Endothelial cell of umbilical vein (primary cell): Measurements from ENCODE around the gene SLC2A6. TPM values are rescaled to one million over a fixed set of nuclear protein-coding genes. Genes with fewer than 3 reads are reported as not detected.

Source experiments
- BruUV-seq: library from RNA; stranded (reverse); fragments of 400-500 nt; replicated peaks from 2 replicates; lab custom pipeline; 2021; lab: Mats Ljungman, UMichigan
- CTCF ChIA-PET: fragments of 300-600, 350-600 bp; sonication (Branson Sonifier 250); formaldehyde crosslinking; loops from one replicate; lab custom pipeline; 2021; ENCODE audit warnings: antibody characterized with exemption, inconsistent platforms; lab: Charles Lee
- POLR2A ChIA-PET: fragments of 300-600, 350-600 bp; sonication (Branson Sonifier 250); formaldehyde crosslinking; loops from one replicate; lab custom pipeline; 2021; ENCODE audit warnings: antibody characterized with exemption, inconsistent platforms; lab: Charles Lee
- DNase-seq: peaks from one replicate; pipeline ENCODE4 v3.0.0-alpha.2; 2011; ENCODE audit warnings: low read depth, low spot score
- FAIRE-seq: peaks from 2 replicates; lab custom pipeline; 2011; peaks lifted over from hg19 to GRCh38; lab: Jason Lieb, UNC
- H2AFZ ChIP-seq: 2 replicates; pipeline ENCODE4 v1.6.0; 2012; ENCODE audit warnings: low read depth, low read length, control low read depth, inconsistent platforms
- H3K27ac ChIP-seq: 2 replicates; pipeline ENCODE4 v1.5.1; 2011; ENCODE audit warnings: low read depth, mild to moderate bottlenecking, control low read depth, low read length, moderate library complexity; ENCODE audit not compliant: insufficient read depth
- H3K27me3 ChIP-seq, 2 experiments: 2 replicates each; pipeline versions ENCODE4 v1.6.0 to v1.6.1; 2011; ENCODE audit warnings: low read length in 2 of 2, mixed read lengths in 1 of 2; ENCODE audit not compliant: control insufficient read depth in 2 of 2, insufficient read depth in 2 of 2
- H3K36me3 ChIP-seq, 2 experiments: 2 replicates in 1 of 2; 3 replicates in 1 of 2; pipeline ENCODE4 v1.5.1; 2011; ENCODE audit warnings: low read length in 2 of 2, mild to moderate bottlenecking in 1 of 2, moderate library complexity in 1 of 2; ENCODE audit not compliant: control insufficient read depth in 2 of 2, insufficient read depth in 2 of 2; ENCODE audit errors: extremely low read depth in 1 of 2
- H3K4me1 ChIP-seq: 3 replicates; pipeline ENCODE4 v1.5.1; 2011; ENCODE audit warnings: mild to moderate bottlenecking, low read length; ENCODE audit not compliant: control insufficient read depth, insufficient read depth; ENCODE audit errors: extremely low read depth
- H3K4me2 ChIP-seq: 2 replicates; pipeline ENCODE4 v1.6.1; 2011; ENCODE audit warnings: low read length, control low read depth, mixed read lengths; ENCODE audit not compliant: insufficient read depth
- H3K4me3 ChIP-seq, 3 experiments: fragments of 200-600 bp in 1 of 3; sonication (generic), shearing (Covaris generic) in 1 of 3; replicated peaks in 1 of 3; 2 replicates each; pipeline ENCODE4 v1.5.1; 2011 to 2016; ENCODE audit warnings: control low read depth in 3 of 3, low read length in 3 of 3, mild to moderate bottlenecking in 2 of 3, inconsistent platforms in 1 of 3, low read depth in 1 of 3, moderate library complexity in 1 of 3; ENCODE audit not compliant: insufficient read depth in 1 of 3
- H3K79me2 ChIP-seq: 2 replicates; pipeline ENCODE4 v1.6.0; 2012; ENCODE audit warnings: low read length, inconsistent platforms; ENCODE audit not compliant: control insufficient read depth, insufficient read depth
- H3K9ac ChIP-seq: replicated peaks from 2 replicates; pipeline ENCODE3; 2011; ENCODE audit warnings: low read length, control low read depth; ENCODE audit not compliant: insufficient read depth; ENCODE audit errors: extremely low read depth
- H3K9me1 ChIP-seq: replicated peaks from 3 replicates; pipeline ENCODE4 v1.6.0; 2011; ENCODE audit warnings: mild to moderate bottlenecking, low read length; ENCODE audit not compliant: control insufficient read depth, insufficient read depth; ENCODE audit errors: extremely low read depth
- H3K9me3 ChIP-seq: replicated peaks from 2 replicates; pipeline ENCODE4 v1.5.1; 2012; ENCODE audit warnings: low read length, inconsistent platforms; ENCODE audit not compliant: control insufficient read depth, insufficient read depth
- H4K20me1 ChIP-seq: replicated peaks from 2 replicates; pipeline ENCODE3; 2011; ENCODE audit warnings: mild to moderate bottlenecking, low read length; ENCODE audit not compliant: control insufficient read depth, insufficient read depth; ENCODE audit errors: extremely low read depth
- POLR2A ChIP-seq: IDR thresholded peaks from 2 replicates; pipeline ENCODE4 v1.6.1; 2012; ENCODE audit warnings: low read depth, mild to moderate bottlenecking, control low read depth, low read length
- POLR2AphosphoS5 ChIP-seq: IDR thresholded peaks from 2 replicates; pipeline ENCODE4 v1.6.1; 2012; ENCODE audit warnings: low read depth, mild to moderate bottlenecking, control low read depth, low read length, moderate library complexity; ENCODE audit not compliant: insufficient read depth
- dilution Hi-C: fragments of 300-500 bp; cut with MboI; formaldehyde crosslinking; loops from one replicate; pipeline ENCODE4 v1.15.0; 2019; ENCODE audit warnings: low sequenced_read_pairs; ENCODE audit not compliant: extremely low pct_ligation_motif_present
- intact Hi-C: fragments of 100-400 bp; cut with micrococcal nuclease; formaldehyde crosslinking; loops from one replicate; pipeline ENCODE4 v1.10.0; 2022
- polyA plus RNA-seq, 4 experiments: library from polyadenylated mRNA; depleted of rRNA in 3 of 4; stranded (reverse) in 3 of 4; unstranded in 1 of 4; fragments of >200 nt; gene quantifications; 2 replicates each; pipeline versions ENCODE4 v1.2.1 to v1.2.3, GENCODE V29; 2011 to 2012; ENCODE audit warnings: missing spikeins in 1 of 4
- total RNA-seq: library from RNA; stranded (reverse); gene quantifications from 2 replicates; pipeline ENCODE4 v1.2.3, GENCODE V29; 2021
- TF ChIP-seq, protein P1 (sequence below), 2 donors: IDR thresholded peaks; 1 replicate in 1 of 2; 2 replicates in 1 of 2; pipeline ENCODE4 v1.5.1; 2011; ENCODE audit warnings: low read length in 2 of 2, mild to moderate bottlenecking in 2 of 2, moderate library complexity in 2 of 2, control low read depth in 1 of 2, inconsistent platforms in 1 of 2, low read depth in 1 of 2; ENCODE audit not compliant: insufficient read depth in 1 of 2; ENCODE audit errors: extremely low read depth in 1 of 2

Gene SLC2A6
- total and polyA plus RNA-seq, 2 donors (not counting 3 experiments of a cell fraction or from before 2014, with no cell fraction given), result 35.7 to 39.6 TPM

GRCh38 chr9:133470427-133470924, 8.4 kb downstream of the SLC2A6 start:
- intact Hi-C loops, result no loop called here
- FAIRE-seq, result no peak
- CTCF ChIA-PET, result interaction anchor here (1.2 kb wide), 1 partner anchor 11 kb away, joined by 4 read pairs; no protein-coding TSS in a partner anchor

DNA sequence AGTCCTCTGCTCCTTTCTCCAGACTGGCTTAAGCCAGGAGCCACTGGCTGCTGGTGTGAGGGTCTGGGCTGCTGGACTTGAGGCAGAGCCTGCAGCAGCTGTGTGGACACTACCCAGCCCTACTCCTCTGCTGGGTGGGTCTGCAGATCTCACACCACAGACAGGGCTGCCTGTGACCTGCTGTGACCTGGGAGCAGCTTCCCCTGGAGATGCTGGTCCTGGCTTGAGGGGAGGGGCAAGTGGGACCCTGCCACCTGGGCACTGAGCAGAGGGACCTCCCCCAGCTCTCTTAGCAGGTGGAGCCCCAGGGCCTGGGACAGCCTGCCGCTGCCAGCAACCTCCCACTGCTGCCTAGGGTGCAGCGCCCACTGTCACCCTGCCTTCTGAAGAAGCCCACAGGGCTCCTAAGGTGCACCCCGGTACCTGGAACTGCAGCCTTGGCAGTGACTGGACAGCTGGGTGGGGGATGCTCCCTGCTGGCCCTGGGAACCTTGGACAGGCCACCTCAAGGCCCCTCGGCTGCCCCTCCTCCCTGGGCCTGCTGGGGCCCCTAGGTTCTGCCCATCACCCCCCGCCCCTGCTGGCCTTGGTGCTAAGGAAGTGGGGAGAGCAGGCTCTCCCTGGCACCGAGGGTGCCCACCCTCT, 10.0 kb downstream of the SLC2A6 start:
- Histone ChIP-seq H3K4me2 (no peak overlapping the region), H3K9me1 (no peaks in the 10 kb centered on the region), H3K4me1 (no peaks in the 10 kb centered on the region), H3K27me3 (no peaks in the 10 kb centered on the region), H3K9ac (no peak overlapping the region), H3K36me3 (peaks cover 0 to 16% of the 10 kb centered on the region in 2 experiments), H3K4me3 (no peak overlapping the region), H4K20me1 (no peaks in the 10 kb centered on the region), H3K9me3 (no peaks in the 10 kb centered on the region), H3K79me2 (no peaks in the 10 kb centered on the region), H3K27ac (no peak overlapping the region), H2AFZ (no peak overlapping the region)
- TF ChIP-seq POLR2A (peak; percentile 1), POLR2AphosphoS5 (no peak)
- ChIA-PET POLR2A (no interaction called here), CTCF (interaction anchor here (1.2 kb wide), 2 partner anchors 9 to 13 kb away, joined by 3 to 4 read pairs; no protein-coding TSS in a partner anchor)
- DNase-seq (no peak), FAIRE-seq (no peak)
- dilution Hi-C loops, result no loop called here
- no TSS peak for BruUV-seq
- intact Hi-C loops, result no loop called here

More at GRCh38 chr9:133470427-133470924, 8.4 kb downstream of the SLC2A6 start:
- Histone ChIP-seq H4K20me1 (no peaks in the 10 kb centered on the region), H3K4me2 (no peak overlapping the region), H3K27ac (no peak overlapping the region), H3K9me3 (no peaks in the 10 kb centered on the region), H3K9me1 (no peaks in the 10 kb centered on the region), H3K27me3 (no peaks in the 10 kb centered on the region), H3K4me3 (no peak overlapping the region), H3K9ac (no peak overlapping the region), H3K79me2 (no peaks in the 10 kb centered on the region), H3K4me1 (no peaks in the 10 kb centered on the region), H2AFZ (no peak overlapping the region), H3K36me3 (peaks cover 0 to 25% of the 10 kb centered on the region in 2 experiments)
- peak; percentile 46 for TF ChIP-seq POLR2A
- TF ChIP-seq, protein P1, sequence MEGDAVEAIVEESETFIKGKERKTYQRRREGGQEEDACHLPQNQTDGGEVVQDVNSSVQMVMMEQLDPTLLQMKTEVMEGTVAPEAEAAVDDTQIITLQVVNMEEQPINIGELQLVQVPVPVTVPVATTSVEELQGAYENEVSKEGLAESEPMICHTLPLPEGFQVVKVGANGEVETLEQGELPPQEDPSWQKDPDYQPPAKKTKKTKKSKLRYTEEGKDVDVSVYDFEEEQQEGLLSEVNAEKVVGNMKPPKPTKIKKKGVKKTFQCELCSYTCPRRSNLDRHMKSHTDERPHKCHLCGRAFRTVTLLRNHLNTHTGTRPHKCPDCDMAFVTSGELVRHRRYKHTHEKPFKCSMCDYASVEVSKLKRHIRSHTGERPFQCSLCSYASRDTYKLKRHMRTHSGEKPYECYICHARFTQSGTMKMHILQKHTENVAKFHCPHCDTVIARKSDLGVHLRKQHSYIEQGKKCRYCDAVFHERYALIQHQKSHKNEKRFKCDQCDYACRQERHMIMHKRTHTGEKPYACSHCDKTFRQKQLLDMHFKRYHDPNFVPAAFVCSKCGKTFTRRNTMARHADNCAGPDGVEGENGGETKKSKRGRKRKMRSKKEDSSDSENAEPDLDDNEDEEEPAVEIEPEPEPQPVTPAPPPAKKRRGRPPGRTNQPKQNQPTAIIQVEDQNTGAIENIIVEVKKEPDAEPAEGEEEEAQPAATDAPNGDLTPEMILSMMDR (IDR thresholded peaks at IDR 0.05; ENCODE audit: extremely low read depth in 1 of 2, insufficient read depth in 1 of 2, low read depth in 1 of 2, low read length in 2 of 2), result no peak
- BruUV-seq, result no TSS peak
- POLR2A ChIA-PET, result no interaction called here
- no peak for DNase-seq
- dilution Hi-C loops, result no loop called here
